ENCODE measurements around the gene ARHGAP42. TPM values are rescaled to one million over a fixed set of nuclear protein-coding genes. Genes with fewer than 3 reads are reported as not detected.
"Not testable (repeated sequence)": the region's sequence is repeated elsewhere in the genome, so short reads cannot be mapped to it uniquely, and the experiment has no call there.

The ARHGAP42 gene
- polyA plus RNA-seq, 3 donors: 24.8 to 28.9 (median 25.1) TPM

DNA sequence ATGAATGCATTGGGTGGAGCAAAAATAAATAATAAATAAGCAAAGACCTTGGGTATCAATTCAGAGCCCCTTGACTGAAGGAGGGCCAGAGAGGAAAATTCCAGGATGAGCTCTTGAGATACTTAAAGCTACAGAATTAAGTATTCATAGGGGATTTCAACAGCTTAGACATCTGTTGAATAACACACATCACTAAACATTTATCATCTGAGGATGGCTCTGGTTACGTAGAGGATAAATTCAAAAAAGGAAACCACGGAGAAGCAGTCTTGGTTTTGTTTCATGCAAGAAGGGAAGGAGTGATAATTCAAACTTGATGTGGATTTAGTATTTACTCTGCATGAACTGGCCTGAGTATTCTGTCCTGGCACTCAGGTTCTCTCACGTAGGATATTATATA lies 29.8 kb downstream of the ARHGAP42 start:
- no peak for DNase-seq

- DNase-seq: no peak
Observed at GRCh38 chr11:100719362-100719761, 32.3 kb downstream of the ARHGAP42 start.

GRCh38 chr11:100719809-100720221 lies 32.7 kb downstream of the ARHGAP42 start:
- DNase-seq: no peak

DNA sequence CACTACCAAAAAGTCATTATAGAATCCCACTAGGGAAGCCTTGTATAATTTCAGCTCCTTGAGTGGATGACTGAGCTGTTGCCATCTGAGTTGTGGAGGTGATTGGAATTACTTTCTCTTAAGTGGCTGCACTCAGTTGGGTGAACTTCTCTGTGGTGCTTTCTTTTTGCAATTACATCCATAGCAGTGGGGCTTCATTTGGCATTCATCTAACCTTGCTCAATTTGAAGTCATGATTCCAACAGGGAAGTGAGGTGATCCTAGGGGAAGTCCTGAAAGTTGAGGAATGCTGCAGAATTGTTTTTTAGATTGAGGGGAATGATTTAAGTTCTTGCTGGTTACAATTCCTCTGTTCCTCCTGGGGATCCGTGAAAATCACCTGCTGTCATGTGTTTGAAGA lies 39.6 kb downstream of the ARHGAP42 start:
- DNase-seq: no peak

- DNase-seq: no peak
Observed at GRCh38 chr11:100727410-100727809, 40.3 kb downstream of the ARHGAP42 start.

DNA sequence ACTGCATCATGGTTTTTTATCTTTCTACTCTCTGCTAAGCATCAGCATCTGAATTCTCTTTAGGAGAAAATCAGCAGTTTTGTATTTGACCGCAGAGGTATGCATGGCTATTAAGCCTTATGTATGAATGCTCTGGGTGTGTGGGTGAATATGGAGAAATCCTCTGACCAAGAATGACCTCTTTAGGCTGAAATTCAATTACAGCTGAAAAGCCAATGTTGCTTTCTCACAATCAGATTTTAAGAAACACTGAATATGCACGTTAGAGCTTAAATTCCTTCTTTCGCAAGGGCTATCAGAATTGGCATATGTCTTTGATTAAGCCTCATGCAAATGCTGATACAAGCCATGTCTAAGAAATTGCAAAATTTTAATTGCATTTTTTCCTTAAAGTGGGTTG lies 43.2 kb downstream of the ARHGAP42 start:
- no peak for DNase-seq

- no peak for DNase-seq
Observed at GRCh38 chr11:100731471-100731870, 44.4 kb downstream of the ARHGAP42 start.

DNA sequence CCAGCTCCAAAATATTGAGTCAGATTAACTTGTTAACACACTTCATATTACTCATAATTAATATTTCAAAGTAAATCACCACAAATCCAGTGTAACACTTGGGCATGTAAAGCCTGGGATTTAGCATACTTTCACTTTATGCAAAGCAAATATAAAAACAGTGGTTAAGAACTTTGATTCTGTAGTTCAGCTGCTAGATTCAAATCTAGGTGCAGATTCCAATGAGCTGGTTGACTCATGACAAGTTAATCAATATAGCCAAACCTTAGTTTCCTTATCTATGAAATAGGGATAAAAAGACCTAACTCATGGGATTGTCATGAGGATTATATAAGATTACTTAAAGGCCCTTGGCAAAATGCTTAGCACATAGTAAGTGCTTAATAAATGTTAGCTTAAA lies 45.9 kb downstream of the ARHGAP42 start:
- DNase-seq: no peak

DNA sequence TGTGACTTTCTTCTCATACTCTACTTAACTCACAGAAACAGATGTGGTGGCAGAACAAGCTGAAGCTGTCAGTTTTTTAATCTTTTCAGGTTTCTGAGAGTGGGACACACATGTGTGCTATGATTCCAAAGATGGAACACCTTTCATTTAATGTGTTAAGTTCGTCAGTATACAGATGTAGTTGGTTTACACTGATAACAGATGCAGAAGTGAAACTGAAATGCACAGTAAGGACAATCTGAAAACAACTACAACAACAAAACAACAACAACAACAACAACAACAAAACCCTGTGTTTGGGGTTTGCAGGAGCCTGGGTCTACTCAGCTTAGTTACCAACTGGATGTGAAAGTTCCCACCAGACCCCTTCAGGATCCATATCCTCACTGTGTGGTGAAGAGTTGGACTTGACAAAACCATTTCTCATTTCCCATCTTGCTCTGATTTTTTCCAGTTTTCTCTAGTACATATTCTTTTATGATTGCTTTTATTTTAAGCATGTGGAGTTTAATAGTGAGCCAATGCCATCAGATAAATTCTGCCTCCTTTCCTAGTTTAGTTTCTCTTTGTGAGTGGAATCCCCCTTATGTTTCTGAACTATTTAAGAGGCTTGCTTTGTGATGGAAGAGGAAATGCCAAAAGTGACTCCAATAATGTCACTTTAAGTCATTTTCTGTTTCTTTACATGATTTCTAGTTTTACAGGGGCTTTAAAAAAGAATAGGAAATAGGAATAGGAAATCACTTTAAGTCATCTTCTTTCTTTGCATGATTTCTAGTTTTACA lies 47.8 kb downstream of the ARHGAP42 start:
- DNase-seq: no peak

DNA sequence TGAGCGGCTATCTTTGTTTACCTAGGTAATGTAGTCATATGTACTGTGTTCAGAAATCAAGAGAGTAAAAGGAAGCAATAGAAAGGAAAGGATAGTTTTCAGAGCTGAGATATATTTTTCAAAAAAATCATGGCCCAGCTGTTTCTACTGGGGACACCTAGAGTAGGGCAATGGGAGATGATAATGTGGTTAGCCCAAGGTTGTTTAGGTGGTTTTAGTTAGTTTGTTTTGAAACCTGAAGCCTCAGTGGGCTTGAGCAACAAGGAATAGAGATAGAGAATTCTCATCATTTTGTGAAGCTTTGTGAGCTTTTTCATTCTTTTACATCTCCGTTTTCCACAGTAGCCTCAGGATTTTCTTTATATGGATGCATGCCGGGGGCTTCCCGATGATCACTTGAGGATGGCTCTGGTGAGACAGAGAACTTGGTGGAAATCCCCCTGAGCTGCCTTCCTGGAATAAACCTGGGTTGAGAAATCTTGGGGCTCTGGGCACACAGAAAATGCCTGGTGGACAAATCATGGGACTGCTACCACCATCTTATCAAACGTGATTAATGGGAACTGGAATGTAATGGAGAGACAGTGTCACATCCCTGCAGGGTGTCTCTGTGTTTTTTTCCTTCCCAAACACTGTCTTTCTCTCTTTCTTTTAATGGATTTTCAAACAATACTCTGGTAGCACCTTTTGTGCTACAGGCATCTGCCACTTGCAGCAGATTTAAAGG lies 49.0 kb downstream of the ARHGAP42 start:
- DNase-seq: no peak

DNA sequence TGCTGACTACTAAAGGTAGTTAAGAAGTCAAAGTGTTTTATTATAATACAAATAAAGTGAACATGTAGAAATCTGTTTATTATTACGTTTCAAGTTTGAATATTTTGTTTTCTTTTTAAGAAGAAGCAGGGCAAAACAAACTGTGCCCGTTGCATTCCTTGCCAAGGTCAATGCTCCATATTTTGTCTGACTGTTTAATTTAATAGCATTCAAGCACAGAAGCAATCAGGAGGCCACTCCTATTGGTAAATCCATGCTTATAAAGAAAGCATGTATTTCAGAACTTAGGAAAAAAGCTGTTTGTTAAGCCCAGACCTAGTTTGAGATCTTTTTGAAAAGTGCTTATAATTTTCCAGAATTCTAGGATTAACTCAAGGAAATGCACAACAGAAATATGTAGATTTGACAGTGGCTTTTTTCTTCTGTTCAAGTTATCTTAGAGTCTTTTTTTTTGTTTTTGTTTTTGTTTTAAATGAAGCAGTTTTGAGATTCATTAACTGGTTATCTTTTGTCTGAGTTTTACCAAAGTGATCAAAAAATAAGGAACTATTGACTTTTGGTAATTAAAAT lies 51.7 kb downstream of the ARHGAP42 start:
- no peak for DNase-seq

DNA sequence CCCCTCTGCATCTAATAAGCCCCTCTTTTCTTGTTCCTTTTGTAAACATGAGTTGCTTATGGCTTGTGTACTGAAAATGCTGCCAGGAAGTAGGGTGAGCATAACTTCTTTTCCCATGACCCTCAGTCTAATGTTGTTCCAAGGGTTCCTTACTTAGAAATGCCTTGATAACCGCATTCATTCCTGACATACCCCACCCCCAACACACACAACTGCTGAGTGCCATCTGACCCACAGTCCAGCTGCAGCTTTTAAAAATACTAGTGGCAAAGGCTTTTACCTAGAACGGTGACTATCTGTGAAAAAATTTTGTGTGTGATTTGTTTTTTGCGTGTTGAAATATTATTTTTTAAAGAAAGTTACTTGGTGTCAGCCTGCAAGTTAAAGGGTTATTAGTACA lies 52.6 kb downstream of the ARHGAP42 start:
- DNase-seq: peak; percentile 62

- no peak for DNase-seq
Observed at GRCh38 chr11:100740440-100740839, 53.4 kb downstream of the ARHGAP42 start.

DNA sequence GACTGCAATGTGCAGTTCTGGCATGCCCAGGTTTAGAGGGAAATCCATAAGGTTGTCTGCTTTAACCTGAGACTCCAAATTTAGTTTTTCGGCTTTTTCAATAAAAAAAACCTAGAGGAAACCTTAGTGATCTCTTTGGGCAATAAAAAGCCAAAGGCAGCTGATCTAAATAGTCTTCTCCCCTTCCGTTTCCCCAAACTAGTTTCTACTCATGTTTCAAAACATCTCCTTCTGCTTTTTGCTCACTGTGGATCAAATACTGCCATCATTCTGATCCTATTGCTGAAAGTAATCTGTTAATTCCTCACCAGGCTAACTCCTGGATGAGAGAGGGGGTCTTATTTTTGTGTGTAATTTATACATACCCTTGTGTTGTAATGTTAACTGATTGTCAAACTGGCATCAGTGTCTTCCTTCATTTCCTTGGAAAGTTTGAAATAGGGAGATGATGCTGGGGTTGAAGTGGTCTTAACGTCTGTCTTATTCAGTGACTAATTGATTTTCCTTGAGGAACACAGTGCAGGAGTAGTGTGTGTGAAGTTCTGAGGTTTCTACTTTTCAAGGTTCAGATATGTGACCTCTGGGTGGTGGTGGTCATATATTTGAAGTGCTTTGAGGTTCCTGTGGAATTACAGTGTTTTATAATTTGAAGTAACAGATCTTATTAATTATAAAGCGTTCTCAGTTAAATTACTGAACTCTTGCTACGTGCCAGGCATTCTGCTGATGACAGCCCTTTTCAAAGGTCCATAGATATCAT lies 55.0 kb downstream of the ARHGAP42 start:
- DNase-seq: no peak

- no peak for DNase-seq
Observed at GRCh38 chr11:100746448-100746847, 59.4 kb downstream of the ARHGAP42 start.

GRCh38 chr11:100748153-100748552 lies 61.1 kb downstream of the ARHGAP42 start:
- no peak for DNase-seq

DNA sequence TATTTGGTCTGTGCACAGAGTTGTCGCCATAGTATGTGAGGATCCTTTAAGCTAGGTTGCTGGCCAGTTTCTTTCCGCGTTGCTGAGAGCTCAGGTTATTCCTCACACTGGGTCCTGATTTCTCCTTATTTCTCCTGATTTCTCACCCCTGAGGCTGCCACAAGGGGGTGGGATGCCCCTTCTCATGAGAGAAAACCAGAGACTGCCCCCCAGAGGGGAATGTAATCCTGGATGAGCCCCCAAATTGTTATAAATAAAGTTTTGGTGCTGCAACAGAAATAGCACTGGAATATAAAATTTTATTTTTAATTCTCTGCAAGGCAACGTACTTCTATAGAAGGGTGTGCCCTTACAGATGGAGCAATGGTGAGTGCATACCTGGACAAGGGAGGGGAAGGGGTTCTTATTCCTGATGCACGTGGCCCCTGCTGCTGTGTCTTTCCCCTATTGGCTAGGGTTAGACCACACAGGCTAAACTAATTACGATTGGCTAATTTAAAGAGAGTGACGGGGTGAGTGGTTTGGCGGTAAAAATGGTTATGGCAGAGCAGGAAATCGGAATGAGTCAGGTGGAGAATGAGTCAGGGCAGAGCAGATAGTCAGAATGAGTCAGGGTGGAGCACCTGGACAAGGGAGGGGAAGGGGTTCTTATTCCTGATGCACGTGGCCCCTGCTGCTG lies 62.9 kb downstream of the ARHGAP42 start:
- not testable (repeated sequence) for DNase-seq

DNA sequence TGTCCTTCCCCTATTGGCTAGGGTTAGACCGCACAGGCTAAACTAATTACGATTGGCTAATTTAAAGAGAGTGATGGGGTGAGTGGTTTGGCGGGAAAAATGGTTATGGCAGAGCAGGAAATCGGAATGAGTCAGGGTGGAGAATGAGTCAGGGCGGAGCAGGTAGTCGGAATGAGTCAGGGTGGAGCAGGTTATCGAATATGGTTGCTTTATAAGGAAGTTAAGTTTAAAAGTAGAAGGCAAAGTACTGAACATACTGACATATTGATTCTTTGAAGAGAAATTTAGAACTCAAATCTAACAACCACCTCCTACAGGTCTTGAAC lies 63.4 kb downstream of the ARHGAP42 start:
- not testable (repeated sequence) for DNase-seq

- DNase-seq: no peak
Observed at GRCh38 chr11:100752371-100753171, 65.5 kb downstream of the ARHGAP42 start.

- DNase-seq: no peak
Observed at GRCh38 chr11:100753172-100753543, 66.1 kb downstream of the ARHGAP42 start.

GRCh38 chr11:100753571-100753970 lies 66.5 kb downstream of the ARHGAP42 start:
- DNase-seq: no peak
